HCT116 (cell line): ENCODE measurements around the gene RHBDF2. TPM values are rescaled to one million over a fixed set of nuclear protein-coding genes. Genes with fewer than 3 reads are reported as not detected.

ENCODE experiments used
- ATAC-seq: fragments of 200-7000 bp; cut with Tn5 transposase; 2 replicates; pipeline ENCODE4 v1.9.1; 2020; ENCODE audit warnings: mild to moderate bottlenecking, moderate library complexity
- BruUV-seq: library from RNA; stranded (reverse); fragments of 400-500 nt; replicated peaks from 2 replicates; lab custom pipeline; 2021; lab: Mats Ljungman, UMichigan
- CTCF ChIA-PET: fragments of 300-600 bp; sonication (Branson Sonifier 250); formaldehyde crosslinking; loops from one replicate; lab custom pipeline; 2021; ENCODE audit warnings: antibody characterized with exemption; lab: Charles Lee
- POLR2A ChIA-PET: fragments of 300-600, 350-600 bp; sonication (Branson Sonifier 250); formaldehyde crosslinking; loops from one replicate; lab custom pipeline; 2021; ENCODE audit warnings: antibody characterized with exemption; lab: Charles Lee
- RAD21 ChIA-PET, 2 experiments: fragments of 300-600 bp; sonication (Branson Sonifier 250); formaldehyde crosslinking; loops; one replicate each; lab custom pipeline; 2023; ENCODE audit warnings: low total read pairs in 2 of 2; ENCODE audit not compliant: uncharacterized antibody in 2 of 2, unreplicated experiment in 2 of 2, low non-redundant PET in 1 of 2; lab: Charles Lee
- DNase-seq: peaks from one replicate; pipeline ENCODE4 v3.0.0-alpha.2; 2010; ENCODE audit warnings: low read depth, low spot score
- H2AFZ ChIP-seq: fragments of 200-600 bp; shearing (Covaris generic), sonication (generic); 2 replicates; pipeline ENCODE4 v1.6.1; 2017; ENCODE audit warnings: low read depth, mixed run types, mixed read lengths, antibody characterized with exemption, low read length; ENCODE audit not compliant: poor library complexity, severe bottlenecking
- H3K27ac ChIP-seq: 2 replicates; pipeline ENCODE4 v1.5.1; 2012; ENCODE audit warnings: low read depth, low read length
- H3K27me3 ChIP-seq: fragments of 200-600 bp; sonication (generic); 2 replicates; pipeline ENCODE4 v1.6.1; 2016; ENCODE audit warnings: mixed run types, low read length, mixed read lengths; ENCODE audit not compliant: insufficient read depth
- H3K36me3 ChIP-seq, 2 experiments: fragments of 200-500 bp in 1 of 2; fragments of 200-600 bp in 1 of 2; sonication (Bioruptor generic) in 1 of 2; sonication (generic) in 1 of 2; 2 replicates each; pipeline versions ENCODE4 v1.5.1 to v1.6.1; 2014 to 2016; ENCODE audit warnings: low read length in 2 of 2, inconsistent platforms in 1 of 2, mixed read lengths in 1 of 2, mixed run types in 1 of 2; ENCODE audit not compliant: insufficient read depth in 2 of 2, control insufficient read depth in 1 of 2
- H3K4me1 ChIP-seq, 2 experiments: fragments of 200-600 bp in 1 of 2; sonication (generic) in 1 of 2; 2 replicates each; pipeline versions ENCODE4 v1.5.1 to v1.6.1; 2012 to 2017; ENCODE audit warnings: low read length in 2 of 2, inconsistent platforms in 1 of 2, mild to moderate bottlenecking in 1 of 2, mixed read lengths in 1 of 2, mixed run types in 1 of 2, moderate library complexity in 1 of 2; ENCODE audit not compliant: insufficient read depth in 2 of 2, control insufficient read depth in 1 of 2
- H3K4me2 ChIP-seq: fragments of 200-600 bp; sonication (generic); 2 replicates; pipeline ENCODE4 v1.6.1; 2017; ENCODE audit warnings: mixed run types, low read length, mixed read lengths
- H3K4me3 ChIP-seq, 2 experiments: fragments of 200-600 bp in 1 of 2; sonication (generic) in 1 of 2; replicated peaks in 1 of 2; 2 replicates each; pipeline ENCODE4 v1.5.1; 2011 to 2016; ENCODE audit warnings: low read length in 2 of 2, control low read depth in 1 of 2, low read depth in 1 of 2, mild to moderate bottlenecking in 1 of 2, mixed read lengths in 1 of 2, mixed run types in 1 of 2
- H3K79me2 ChIP-seq: fragments of 200-600 bp; sonication (generic); 2 replicates; pipeline ENCODE4 v1.6.1; 2017; ENCODE audit warnings: mild to moderate bottlenecking, mixed run types, low read length, moderate library complexity, mixed read lengths; ENCODE audit not compliant: insufficient read depth
- H3K9ac ChIP-seq: fragments of 200-600 bp; sonication (generic); 2 replicates; pipeline ENCODE4 v1.6.1; 2016; ENCODE audit warnings: low read length, mixed read lengths
- H3K9me2 ChIP-seq: fragments of 200-600 bp; sonication (generic), shearing (Covaris generic); 2 replicates; pipeline ENCODE4 v1.6.1; 2017; ENCODE audit warnings: mixed run types, mild to moderate bottlenecking, moderate library complexity; ENCODE audit not compliant: insufficient read depth
- H3K9me3 ChIP-seq, 2 experiments: fragments of 200-500 bp in 1 of 2; fragments of 200-600 bp in 1 of 2; sonication (Bioruptor generic) in 1 of 2; sonication (generic) in 1 of 2; 2 replicates each; pipeline ENCODE4 v1.6.1; 2014 to 2017; ENCODE audit warnings: low read length in 2 of 2, mixed read lengths in 2 of 2, inconsistent platforms in 1 of 2, low read depth in 1 of 2, mild to moderate bottlenecking in 1 of 2, mixed run types in 1 of 2, moderate library complexity in 1 of 2; ENCODE audit not compliant: control insufficient read depth in 1 of 2, insufficient read depth in 1 of 2
- H4K20me1 ChIP-seq: fragments of 200-600 bp; sonication (generic), shearing (Covaris generic); 2 replicates; pipeline ENCODE4 v1.6.1; 2017; ENCODE audit warnings: mixed run types, mild to moderate bottlenecking, moderate library complexity; ENCODE audit not compliant: insufficient read depth
- CEBPB ChIP-seq: IDR thresholded peaks from 2 replicates; pipeline ENCODE4 v1.6.1; 2012; ENCODE audit warnings: low read depth
- ELF1 ChIP-seq: IDR thresholded peaks from 2 replicates; pipeline ENCODE4 v1.6.1; 2012; ENCODE audit warnings: low read depth, borderline replicate concordance
- POLR2A ChIP-seq: IDR thresholded peaks from 2 replicates; pipeline ENCODE4 v1.7.0; 2011; ENCODE audit warnings: borderline replicate concordance; ENCODE audit not compliant: insufficient read depth, insufficient read length; ENCODE audit errors: extremely low read depth
- POLR2AphosphoS5 ChIP-seq: IDR thresholded peaks from 2 replicates; pipeline ENCODE4 v1.6.1; 2011; ENCODE audit warnings: mild to moderate bottlenecking, low read depth, low read length, moderate library complexity
- SP1 ChIP-seq: IDR thresholded peaks from 2 replicates; pipeline ENCODE4 v1.6.1; 2012; ENCODE audit warnings: low read depth
- intact Hi-C: fragments of 100-400 bp; cut with micrococcal nuclease; formaldehyde crosslinking; loops from 2 replicates; pipeline ENCODE4 v1.10.0; 2022
- total RNA-seq: library from RNA; stranded (reverse); gene quantifications from one replicate; pipeline ENCODE4 v1.2.1, GENCODE V29; 2021; ENCODE audit not compliant: unreplicated experiment

The RHBDF2 gene
- total RNA-seq, 1 experiment from 2014 or later, result 61.1 TPM

DNA sequence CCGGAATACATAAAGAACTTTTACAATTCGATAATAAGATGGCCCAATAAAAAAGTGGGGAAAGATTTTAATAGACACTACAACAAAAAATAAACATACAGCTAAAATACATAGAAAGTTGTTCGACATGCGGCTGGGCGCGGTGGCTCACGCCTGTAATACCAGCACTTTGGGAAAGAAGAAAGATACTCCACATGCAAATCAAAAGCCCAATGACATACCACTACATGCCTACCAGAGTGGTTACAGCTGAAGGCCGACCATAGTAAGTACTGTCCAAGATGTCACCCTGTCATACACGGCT lies 47.9 kb upstream of the RHBDF2 start:
- Histone ChIP-seq H3K79me2 (no peaks in the 10 kb centered on the region), H3K27ac (no peak overlapping the region), H2AFZ (no peak overlapping the region), H3K36me3 (no peaks in the 10 kb centered on the region), H3K4me3 (no peak overlapping the region), H3K9me3 (no peaks in the 10 kb centered on the region), H3K9ac (no peak overlapping the region), H3K27me3 (no peaks in the 10 kb centered on the region), H3K4me1 (peaks cover 0 to 13% of the 10 kb centered on the region in 2 experiments; a peak in 2 of 4 replicates), H3K9me2 (no peaks in the 10 kb centered on the region), H3K4me2 (no peak overlapping the region), H4K20me1 (no peaks in the 10 kb centered on the region)
- ChIA-PET CTCF (interaction anchor here (0.8 to 1.6 kb wide), 3 partner anchors 8 to 26 kb away, joined by 3 to 6 read pairs (median 4); no protein-coding TSS in a partner anchor), RAD21 (no interaction called here), POLR2A (interaction anchor here (1.1 kb wide), 1 partner anchor 20 kb away, joined by 3 read pairs; a partner anchor contains a TSS)
- ATAC-seq, result no peak
- DNase-seq, result no peak
- no TSS peak for BruUV-seq
- TF ChIP-seq SP1 (no peak), ELF1 (no peak), CEBPB (no peak), POLR2AphosphoS5 (no peak), POLR2A (no peak)
- intact Hi-C loops, result no loop called here

GRCh38 chr17:76548378-76549214 lies 47.4 kb upstream of the RHBDF2 start:
- TF ChIP-seq POLR2A (no peak), ELF1 (no peak)
- TF ChIP-seq, all 23 proteins: peak for 0
- ATAC-seq, result no peak
- ChIA-PET RAD21 (no interaction called here), POLR2A (interaction anchor here (1.1 kb wide), 1 partner anchor 21 kb away, joined by 3 read pairs; a partner anchor contains a TSS), CTCF (interaction anchor here (0.8 to 1.6 kb wide), 3 partner anchors 9 to 25 kb away, joined by 3 to 6 read pairs (median 4); no protein-coding TSS in a partner anchor)
- no peaks in the 10 kb centered on the region for H3K27me3 ChIP-seq
- no peaks in the 10 kb centered on the region for H3K36me3 ChIP-seq
- H3K4me2 ChIP-seq, result no peak overlapping the region
- no peak overlapping the region for H3K27ac ChIP-seq
- H3K9ac ChIP-seq, result no peak overlapping the region
- H2AFZ ChIP-seq, result no peak overlapping the region
- no TSS peak for BruUV-seq
- H3K4me1 ChIP-seq, result peaks cover 0 to 13% of the 10 kb centered on the region in 2 experiments; a peak in 2 of 4 replicates
- no peaks in the 10 kb centered on the region for H3K79me2 ChIP-seq
- DNase-seq, result no peak
- H3K9me2 ChIP-seq, result no peaks in the 10 kb centered on the region
- no peak overlapping the region for H3K4me3 ChIP-seq
- no peaks in the 10 kb centered on the region for H4K20me1 ChIP-seq
- intact Hi-C loops, result no loop called here
- no peaks in the 10 kb centered on the region for H3K9me3 ChIP-seq
